Body of pancreas (tissue), 4 donors: ENCODE measurements around the gene PPM1N. TPM values are rescaled to one million over a fixed set of nuclear protein-coding genes. Genes with fewer than 3 reads are reported as not detected.
A peak's percentile ranks its signal among the peaks of the same experiment; 100 is the strongest.

Experiments
- ATAC-seq: fragments of 150-250 bp; one replicate; pipeline ENCODE4 v1.9.1; 2016
- DNase-seq, 4 donors: peaks; one replicate each; pipeline ENCODE4 v3.0.0-alpha.2; 2019
- H3K27ac ChIP-seq, 4 donors: fragments of 200-600 bp; sonication (generic); 1 replicate in 3 of 4; 2 replicates in 1 of 4; pipeline versions ENCODE4 v1.5.1 to v1.6.1; 2016 to 2019; ENCODE audit warnings: mild to moderate bottlenecking in 1 of 4, mixed read lengths in 1 of 4, moderate library complexity in 1 of 4
- H3K27me3 ChIP-seq, 2 donors: fragments of 200-600 bp; sonication (generic); one replicate each; pipeline ENCODE4 v1.6.0; 2016; ENCODE audit warnings: mild to moderate bottlenecking in 1 of 2
- H3K36me3 ChIP-seq, 2 donors: fragments of 200-600 bp; sonication (generic); replicated peaks in 1 of 2; 2 replicates each; pipeline ENCODE4 v1.5.1; 2016; ENCODE audit warnings: low read depth in 2 of 2; ENCODE audit not compliant: insufficient read depth in 1 of 2
- H3K4me1 ChIP-seq: fragments of 200-600 bp; sonication (generic); one replicate; pipeline ENCODE4 v1.6.0; 2016
- H3K4me3 ChIP-seq, 2 donors: fragments of 200-600 bp; sonication (generic); 1 replicate in 1 of 2; 2 replicates in 1 of 2; pipeline ENCODE4 v1.5.1; 2016 to 2019
- H3K9me3 ChIP-seq, 3 donors: fragments of 200-600 bp; sonication (generic); 1 replicate in 2 of 3; 2 replicates in 1 of 3; pipeline ENCODE4 v1.5.1; 2016
- CTCF ChIP-seq, 7 experiments: fragments of 450-650 bp in 4 of 7; fragments of 200-600 bp in 3 of 7; sonication (generic) in 3 of 7; IDR thresholded peaks; one replicate each; pipeline ENCODE4 v1.5.1; 2016 to 2019; ENCODE audit warnings: antibody characterized with exemption in 7 of 7
- POLR2A ChIP-seq, 3 donors: fragments of 450-650 bp; IDR thresholded peaks; one replicate each; pipeline ENCODE4 v1.6.1; 2016; ENCODE audit warnings: antibody characterized with exemption in 3 of 3, mild to moderate bottlenecking in 2 of 3
- WGBS, 2 donors: methylation state at CpG; one replicate each; pipeline ENCODE4 v1.1.5; 2017; 5-methylcytosine and 5-hydroxymethylcytosine counted together
- intact Hi-C: fragments of 100-400 bp; cut with DNase I; formaldehyde crosslinking; loops from one replicate; pipeline ENCODE4 v1.15.1; 2023
- total RNA-seq, 2 donors: library from RNA; depleted of rRNA; stranded (reverse); fragments of >200 nt; gene quantifications; one replicate each; pipeline ENCODE4 v1.1.0, GENCODE V29; 2016

Gene PPM1N
- total RNA-seq, 2 donors from 2014 or later = not detected

GRCh38 chr19:45506246-45506988 lies 8.2 kb downstream of the PPM1N start:
- DNase-seq (peak; percentile 96), ATAC-seq (peak; percentile 83)
- no peaks in the 10 kb centered on the region for H3K9me3 ChIP-seq
- peaks cover 23% of the 10 kb centered on the region for H3K4me1 ChIP-seq
- peak overlapping the region; percentile 90 to 99 (median 94) for H3K27ac ChIP-seq
- WGBS, 2 donors = 0 to 5% methylated on average over 4 to 47 of the region's 47 CpGs
- TF ChIP-seq CTCF (IDR thresholded peaks at IDR 0.05) (peak; percentile 25 to 60 (median 48)), POLR2A (IDR thresholded peaks at IDR 0.05) (peak; percentile 84 to 89 (median 85))
- no peaks in the 10 kb centered on the region for H3K36me3 ChIP-seq
- no peaks in the 10 kb centered on the region for H3K27me3 ChIP-seq
- peak overlapping the region; percentile 60 to 97 for H3K4me3 ChIP-seq
- intact Hi-C loops = no loop called here

GRCh38 chr19:45506989-45507871 lies 9.0 kb downstream of the PPM1N start, which contains the start of gene VASP:
Gene VASP (plus strand): TSS chr19:45507479. CDS start chr19:45507772, 293 bp downstream.
- TF ChIP-seq POLR2A (IDR thresholded peaks at IDR 0.05) = peak; percentile 91 to 97 (median 95)
- peak in 3 of 7 experiments; percentile 1 to 5 (median 2) for TF ChIP-seq CTCF (IDR thresholded peaks at IDR 0.05)
- peak; percentile 89 to 93 (median 90) for DNase-seq
- no peaks in the 10 kb centered on the region for H3K27me3 ChIP-seq
- peak within 1 kb of the TSS; percentile 60 to 97 for H3K4me3 ChIP-seq
- H3K36me3 ChIP-seq = no peaks in the 10 kb centered on the region
- peaks cover 23% of the 10 kb centered on the region for H3K4me1 ChIP-seq
- intact Hi-C loops = no loop called here
- 0% methylated on average over 11 to 41 of the region's 65 CpGs for WGBS, 2 donors
- H3K9me3 ChIP-seq = no peaks in the 10 kb centered on the region
- ATAC-seq = peak; percentile 76
- H3K27ac ChIP-seq = peak within 1 kb of the TSS; percentile 90 to 99 (median 94)

- no peaks in the 10 kb centered on the region for H3K27me3 ChIP-seq
- H3K9me3 ChIP-seq = no peaks in the 10 kb centered on the region
- 0 to 1% methylated on average over 14 to 21 of the region's 22 CpGs for whole genome bisulfite sequencing, 2 donors
- DNase-seq (peak; percentile 39 to 49 (median 45)), ATAC-seq (no peak)
- H3K4me3 ChIP-seq = peak overlapping the region; percentile 60 to 97
- peak overlapping the region; percentile 90 to 99 (median 94) for H3K27ac ChIP-seq
- H3K4me1 ChIP-seq = peaks cover 23% of the 10 kb centered on the region
- TF ChIP-seq CTCF (IDR thresholded peaks at IDR 0.05) (no peak), POLR2A (IDR thresholded peaks at IDR 0.05) (no peak)
- H3K36me3 ChIP-seq = no peaks in the 10 kb centered on the region
- intact Hi-C loops = no loop called here
Measured at GRCh38 chr19:45507872-45508416, 9.7 kb downstream of the PPM1N start.

DNA sequence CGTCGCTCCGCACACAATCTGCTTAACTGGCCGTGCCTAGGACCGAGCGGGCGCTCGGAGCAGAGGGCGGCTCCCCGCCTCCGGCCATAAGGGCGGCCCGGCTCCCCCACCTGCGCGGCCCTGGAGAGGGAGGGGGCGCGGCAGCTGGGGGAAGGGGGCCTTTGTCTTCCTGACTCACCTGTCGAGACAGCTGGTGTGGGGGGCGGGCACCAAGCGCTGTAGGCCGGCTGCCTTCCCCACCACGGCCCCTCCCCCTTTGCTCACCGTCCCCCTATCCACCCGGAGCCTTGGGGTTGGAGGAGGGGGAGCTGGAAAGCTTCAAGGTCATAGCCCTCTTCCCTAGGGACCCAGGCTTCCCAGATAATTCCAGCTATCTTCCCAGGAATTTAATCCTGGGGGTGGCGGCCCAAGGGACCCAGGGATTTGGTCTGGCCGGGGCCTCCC lies 10.2 kb downstream of the PPM1N start:
- Histone ChIP-seq H3K4me3 (peak overlapping the region; percentile 60 to 97), H3K27ac (peak overlapping the region; percentile 90 to 99 (median 94)), H3K4me1 (peaks cover 25% of the 10 kb centered on the region), H3K27me3 (no peaks in the 10 kb centered on the region), H3K9me3 (no peaks in the 10 kb centered on the region), H3K36me3 (no peaks in the 10 kb centered on the region)
- WGBS, 2 donors = 0 to 2% methylated on average over 1 to 11 of the region's 26 CpGs
- DNase-seq (peak; percentile 52 to 68 (median 66)), ATAC-seq (no peak)
- intact Hi-C loops = no loop called here
- TF ChIP-seq CTCF (IDR thresholded peaks at IDR 0.05) (no peak), POLR2A (IDR thresholded peaks at IDR 0.05) (no peak)
